GM23338 (cell line): Measurements from ENCODE around the gene ZNF691. TPM values are rescaled to one million over a fixed set of nuclear protein-coding genes. Genes with fewer than 3 reads are reported as not detected.

Source experiments
- ATAC-seq: fragments of 200-7000 bp; cut with Tn5 transposase; 3 replicates; pipeline ENCODE4 v1.9.1; 2020
- DNase-seq: peaks from one replicate; pipeline ENCODE4 v3.0.0-alpha.2; 2015; ENCODE audit warnings: low spot score
- H2AFZ ChIP-seq: fragments of 200-600 bp; sonication (generic); 2 replicates; pipeline ENCODE4 v1.8.0; 2016; ENCODE audit warnings: antibody characterized with exemption, mild to moderate bottlenecking, moderate library complexity
- H3F3A ChIP-seq: fragments of 200-600 bp; sonication (generic); replicated peaks from 2 replicates; pipeline ENCODE4 v1.8.0; 2017; ENCODE audit warnings: antibody characterized with exemption, mixed run types, low read depth
- H3K27ac ChIP-seq: fragments of 200-600 bp; sonication (generic); 2 replicates; pipeline ENCODE4 v1.6.1; 2016; ENCODE audit warnings: low read depth
- H3K27me3 ChIP-seq: fragments of 200-600 bp; sonication (generic); 2 replicates; pipeline ENCODE4 v1.8.0; 2016; ENCODE audit warnings: mild to moderate bottlenecking, mixed run types, moderate library complexity; ENCODE audit not compliant: insufficient read depth
- H3K36me3 ChIP-seq: fragments of 200-600 bp; sonication (generic); 2 replicates; pipeline ENCODE4 v1.8.0; 2016; ENCODE audit warnings: mild to moderate bottlenecking; ENCODE audit not compliant: insufficient read depth
- H3K4me1 ChIP-seq: fragments of 200-600 bp; sonication (generic); 2 replicates; pipeline ENCODE4 v1.8.0; 2016; ENCODE audit warnings: mild to moderate bottlenecking, moderate library complexity; ENCODE audit not compliant: insufficient read depth
- H3K4me2 ChIP-seq: fragments of 200-600 bp; sonication (generic); 2 replicates; pipeline ENCODE4 v1.7.1; 2017; ENCODE audit warnings: mixed run types
- H3K4me3 ChIP-seq: fragments of 200-600 bp; sonication (generic); 2 replicates; pipeline ENCODE4 v1.6.1; 2016; ENCODE audit warnings: mixed run types
- H3K79me2 ChIP-seq: fragments of 200-600 bp; sonication (generic); replicated peaks from 2 replicates; pipeline ENCODE4 v1.8.0; 2017; ENCODE audit warnings: mild to moderate bottlenecking; ENCODE audit not compliant: insufficient read depth
- H3K9me2 ChIP-seq: fragments of 200-600 bp; sonication (generic); 2 replicates; pipeline ENCODE4 v1.8.0; 2017; ENCODE audit not compliant: insufficient read depth
- H4K20me1 ChIP-seq: fragments of 200-600 bp; sonication (generic); replicated peaks from 2 replicates; pipeline ENCODE4 v1.8.0; 2017; ENCODE audit warnings: mild to moderate bottlenecking; ENCODE audit not compliant: insufficient read depth
- H3K27ac Mint-ChIP-seq: 2 replicates; pipeline ENCODE4 v1.8.0; 2020; ENCODE audit warnings: inconsistent platforms, mild to moderate bottlenecking, moderate library complexity, mixed read lengths
- H3K27me3 Mint-ChIP-seq: 3 replicates; pipeline ENCODE4 v1.8.0; 2022; ENCODE audit warnings: low read depth, mild to moderate bottlenecking, moderate library complexity, mixed read lengths, inconsistent platforms; ENCODE audit not compliant: insufficient read depth, poor library complexity
- H3K36me3 Mint-ChIP-seq: 3 replicates; pipeline ENCODE4 v1.8.0; 2021; ENCODE audit warnings: low read depth, mild to moderate bottlenecking, inconsistent platforms, moderate library complexity, mixed read lengths
- H3K4me1 Mint-ChIP-seq: 3 replicates; pipeline ENCODE4 v1.8.0; 2020; ENCODE audit warnings: mild to moderate bottlenecking, inconsistent platforms, mixed read lengths
- H3K4me3 Mint-ChIP-seq: 3 replicates; pipeline ENCODE4 v1.8.0; 2021; ENCODE audit warnings: moderate library complexity, mild to moderate bottlenecking, inconsistent platforms, mixed read lengths
- H3K9me3 Mint-ChIP-seq: 3 replicates; pipeline ENCODE4 v1.8.0; 2020; ENCODE audit warnings: moderate library complexity, mild to moderate bottlenecking, inconsistent platforms, mixed read lengths
- CREB1 ChIP-seq: fragments of 250-450 bp; sonication (Bioruptor Pico); IDR thresholded peaks from 2 replicates; pipeline ENCODE4 v1.5.0; 2020; ENCODE audit warnings: low read depth, mild to moderate bottlenecking, moderate library complexity
- CTCF ChIP-seq, 2 experiments: fragments of 200-600 bp in 1 of 2; sonication (generic) in 1 of 2; conservative IDR thresholded peaks; 2 replicates each; pipeline versions ENCODE4 v1.5.1 to v1.6.1; 2016 to 2017; ENCODE audit warnings: antibody characterized with exemption in 2 of 2, low read depth in 2 of 2, mild to moderate bottlenecking in 2 of 2, moderate library complexity in 1 of 2
- ETS1 ChIP-seq: IDR thresholded peaks from 2 replicates; pipeline ENCODE4 v1.6.1; 2016; ENCODE audit warnings: antibody characterized with exemption
- EZH2 ChIP-seq: fragments of 200-600 bp; sonication (generic); IDR thresholded peaks from one replicate; pipeline ENCODE4 v1.8.0; 2017; ENCODE audit warnings: antibody characterized with exemption, mild to moderate bottlenecking, low read depth; ENCODE audit not compliant: unreplicated experiment
- EZH2phosphoT487 ChIP-seq: fragments of 200-600 bp; sonication (generic); IDR thresholded peaks from one replicate; pipeline ENCODE4 v1.8.1; 2018; ENCODE audit warnings: antibody characterized with exemption; ENCODE audit not compliant: unreplicated experiment
- JUNB ChIP-seq: IDR thresholded peaks from one replicate; pipeline ENCODE4 v1.6.1; 2016; ENCODE audit warnings: antibody characterized with exemption; ENCODE audit not compliant: unreplicated experiment
- NANOG ChIP-seq: IDR thresholded peaks from 2 replicates; pipeline ENCODE4 v1.6.1; 2016; ENCODE audit warnings: antibody characterized with exemption, borderline replicate concordance
- POLR2AphosphoS5 ChIP-seq: IDR thresholded peaks from 2 replicates; pipeline ENCODE4 v1.6.1; 2016; ENCODE audit warnings: antibody characterized with exemption, low read depth
- REST ChIP-seq: IDR thresholded peaks from one replicate; pipeline ENCODE4 v1.6.1; 2018; ENCODE audit warnings: antibody characterized with exemption; ENCODE audit not compliant: unreplicated experiment
- STAT1 ChIP-seq: IDR thresholded peaks from one replicate; pipeline ENCODE4 v1.6.1; 2016; ENCODE audit warnings: antibody characterized with exemption; ENCODE audit not compliant: unreplicated experiment
- ZNF114 ChIP-seq: fragments of 250-450 bp; sonication (Bioruptor Pico); IDR thresholded peaks from 2 replicates; pipeline ENCODE4 v1.5.0; 2020; ENCODE audit warnings: mild to moderate bottlenecking, moderate library complexity
- ZNF331 ChIP-seq: fragments of 250-450 bp; sonication (Bioruptor Pico); IDR thresholded peaks from 2 replicates; pipeline ENCODE4 v1.5.0; 2020; ENCODE audit warnings: low read depth, mild to moderate bottlenecking, moderate library complexity
- polyA plus RNA-seq: library from polyadenylated mRNA; unstranded; fragments of >200 nt; fragmentation: Nextera tagmentation; extraction: Ambion mirVana; gene quantifications from 2 replicates; pipeline ENCODE4 v1.2.1, GENCODE V29; 2016
- total RNA-seq: library from RNA; depleted of rRNA; stranded (reverse); fragments of >200 nt; shearing (Covaris generic); gene quantifications from 2 replicates; pipeline ENCODE4 v1.2.3, GENCODE V29; 2014
- TF ChIP-seq, protein P1 (sequence below): fragments of 250-450 bp; sonication (Bioruptor Pico); IDR thresholded peaks from 2 replicates; pipeline ENCODE4 v1.5.0; 2020; ENCODE audit warnings: mild to moderate bottlenecking, moderate library complexity

Gene ZNF691
- total and polyA plus RNA-seq, 2 experiments from 2014 or later = 21.3 to 27.7 TPM

- no peaks in the 10 kb centered on the region for H3K4me1 ChIP-seq
- no peaks in the 10 kb centered on the region for H3K36me3 ChIP-seq
These were observed 12.4 kb upstream of the ZNF691 start for GRCh38 chr1:42833981-42834380.

More at GRCh38 chr1:42833981-42834380, 12.4 kb upstream of the ZNF691 start:
- Mint-ChIP-seq H3K27me3 (peaks cover 14% of the 10 kb centered on the region), H3K4me1 (no peaks in the 10 kb centered on the region), H3K36me3 (no peaks in the 10 kb centered on the region; the same call in 2 of the 3 replicates), H3K9me3 (no peaks in the 10 kb centered on the region), H3K4me3 (no peak overlapping the region), H3K27ac (no peak overlapping the region)
- Histone ChIP-seq H3K4me3 (no peak overlapping the region), H3K27me3 (no peaks in the 10 kb centered on the region), H2AFZ (no peak overlapping the region), H3K27ac (no peak overlapping the region), H3K79me2 (no peaks in the 10 kb centered on the region), H3K9me2 (no peaks in the 10 kb centered on the region), H3F3A (no peaks in the 10 kb centered on the region), H4K20me1 (no peaks in the 10 kb centered on the region; the same call in 1 of the 2 replicates), H3K4me2 (no peak overlapping the region)
- no peak for DNase-seq
- no peak for ATAC-seq
- TF ChIP-seq POLR2AphosphoS5 (no peak), CTCF (conservative IDR thresholded peaks at IDR 0.05; ENCODE audit: low read depth in 2 of 2) (no peak), ETS1 (no peak), STAT1 (no peak), EZH2phosphoT487 (no peak), REST (no peak), ZNF331 (CRISPR knock-in tag) (no peak), NANOG (no peak), CREB1 (CRISPR knock-in tag) (no peak), EZH2 (no peak), ZNF114 (CRISPR knock-in tag) (no peak), JUNB (no peak)
- TF ChIP-seq, protein P1, sequence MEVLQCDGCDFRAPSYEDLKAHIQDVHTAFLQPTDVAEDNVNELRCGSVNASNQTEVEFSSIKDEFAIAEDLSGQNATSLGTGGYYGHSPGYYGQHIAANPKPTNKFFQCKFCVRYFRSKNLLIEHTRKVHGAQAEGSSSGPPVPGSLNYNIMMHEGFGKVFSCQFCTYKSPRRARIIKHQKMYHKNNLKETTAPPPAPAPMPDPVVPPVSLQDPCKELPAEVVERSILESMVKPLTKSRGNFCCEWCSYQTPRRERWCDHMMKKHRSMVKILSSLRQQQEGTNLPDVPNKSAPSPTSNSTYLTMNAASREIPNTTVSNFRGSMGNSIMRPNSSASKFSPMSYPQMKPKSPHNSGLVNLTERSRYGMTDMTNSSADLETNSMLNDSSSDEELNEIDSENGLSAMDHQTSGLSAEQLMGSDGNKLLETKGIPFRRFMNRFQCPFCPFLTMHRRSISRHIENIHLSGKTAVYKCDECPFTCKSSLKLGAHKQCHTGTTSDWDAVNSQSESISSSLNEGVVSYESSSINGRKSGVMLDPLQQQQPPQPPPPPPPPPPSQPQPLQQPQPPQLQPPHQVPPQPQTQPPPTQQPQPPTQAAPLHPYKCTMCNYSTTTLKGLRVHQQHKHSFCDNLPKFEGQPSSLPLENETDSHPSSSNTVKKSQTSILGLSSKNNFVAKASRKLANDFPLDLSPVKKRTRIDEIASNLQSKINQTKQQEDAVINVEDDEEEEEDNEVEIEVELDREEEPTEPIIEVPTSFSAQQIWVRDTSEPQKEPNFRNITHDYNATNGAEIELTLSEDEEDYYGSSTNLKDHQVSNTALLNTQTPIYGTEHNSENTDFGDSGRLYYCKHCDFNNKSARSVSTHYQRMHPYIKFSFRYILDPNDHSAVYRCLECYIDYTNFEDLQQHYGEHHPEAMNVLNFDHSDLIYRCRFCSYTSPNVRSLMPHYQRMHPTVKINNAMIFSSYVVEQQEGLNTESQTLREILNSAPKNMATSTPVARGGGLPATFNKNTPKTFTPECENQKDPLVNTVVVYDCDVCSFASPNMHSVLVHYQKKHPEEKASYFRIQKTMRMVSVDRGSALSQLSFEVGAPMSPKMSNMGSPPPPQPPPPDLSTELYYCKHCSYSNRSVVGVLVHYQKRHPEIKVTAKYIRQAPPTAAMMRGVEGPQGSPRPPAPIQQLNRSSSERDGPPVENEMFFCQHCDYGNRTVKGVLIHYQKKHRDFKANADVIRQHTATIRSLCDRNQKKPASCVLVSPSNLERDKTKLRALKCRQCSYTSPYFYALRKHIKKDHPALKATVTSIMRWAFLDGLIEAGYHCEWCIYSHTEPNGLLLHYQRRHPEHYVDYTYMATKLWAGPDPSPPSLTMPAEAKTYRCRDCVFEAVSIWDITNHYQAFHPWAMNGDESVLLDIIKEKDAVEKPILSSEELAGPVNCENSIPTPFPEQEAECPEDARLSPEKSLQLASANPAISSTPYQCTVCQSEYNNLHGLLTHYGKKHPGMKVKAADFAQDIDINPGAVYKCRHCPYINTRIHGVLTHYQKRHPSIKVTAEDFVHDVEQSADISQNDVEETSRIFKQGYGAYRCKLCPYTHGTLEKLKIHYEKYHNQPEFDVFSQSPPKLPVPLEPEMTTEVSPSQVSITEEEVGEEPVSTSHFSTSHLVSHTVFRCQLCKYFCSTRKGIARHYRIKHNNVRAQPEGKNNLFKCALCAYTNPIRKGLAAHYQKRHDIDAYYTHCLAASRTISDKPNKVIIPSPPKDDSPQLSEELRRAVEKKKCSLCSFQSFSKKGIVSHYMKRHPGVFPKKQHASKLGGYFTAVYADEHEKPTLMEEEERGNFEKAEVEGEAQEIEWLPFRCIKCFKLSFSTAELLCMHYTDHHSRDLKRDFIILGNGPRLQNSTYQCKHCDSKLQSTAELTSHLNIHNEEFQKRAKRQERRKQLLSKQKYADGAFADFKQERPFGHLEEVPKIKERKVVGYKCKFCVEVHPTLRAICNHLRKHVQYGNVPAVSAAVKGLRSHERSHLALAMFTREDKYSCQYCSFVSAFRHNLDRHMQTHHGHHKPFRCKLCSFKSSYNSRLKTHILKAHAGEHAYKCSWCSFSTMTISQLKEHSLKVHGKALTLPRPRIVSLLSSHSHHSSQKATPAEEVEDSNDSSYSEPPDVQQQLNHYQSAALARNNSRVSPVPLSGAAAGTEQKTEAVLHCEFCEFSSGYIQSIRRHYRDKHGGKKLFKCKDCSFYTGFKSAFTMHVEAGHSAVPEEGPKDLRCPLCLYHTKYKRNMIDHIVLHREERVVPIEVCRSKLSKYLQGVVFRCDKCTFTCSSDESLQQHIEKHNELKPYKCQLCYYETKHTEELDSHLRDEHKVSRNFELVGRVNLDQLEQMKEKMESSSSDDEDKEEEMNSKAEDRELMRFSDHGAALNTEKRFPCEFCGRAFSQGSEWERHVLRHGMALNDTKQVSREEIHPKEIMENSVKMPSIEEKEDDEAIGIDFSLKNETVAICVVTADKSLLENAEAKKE (CRISPR knock-in tag) = no peak
